Brain microvascular endothelial cell (primary cell): ENCODE results near the gene EPHA3.

Source experiments
- DNase-seq: peaks from one replicate; pipeline ENCODE4 v3.0.0-alpha.2; 2020
- H3K27ac ChIP-seq: fragments of 250-450 bp; sonication (Bioruptor Pico); 2 replicates; pipeline ENCODE4 v1.5.1; 2020; ENCODE audit warnings: mild to moderate bottlenecking, moderate library complexity
- H3K27me3 ChIP-seq: fragments of 250-450 bp; sonication (Bioruptor Pico); replicated peaks from 2 replicates; pipeline ENCODE4 v1.5.1; 2020; ENCODE audit warnings: mild to moderate bottlenecking
- H3K36me3 ChIP-seq: fragments of 250-450 bp; sonication (Bioruptor Pico); replicated peaks from 2 replicates; pipeline ENCODE4 v1.5.1; 2020; ENCODE audit warnings: mild to moderate bottlenecking
- H3K4me3 ChIP-seq: 2 replicates; pipeline ENCODE4 v1.5.1; 2011; ENCODE audit warnings: low read depth, mild to moderate bottlenecking, control low read depth, low read length, moderate library complexity
- CTCF ChIP-seq: IDR thresholded peaks from 2 replicates; pipeline ENCODE4 v1.5.1; 2011; ENCODE audit warnings: low read depth, mild to moderate bottlenecking, moderate library complexity, low read length, control low read depth, inconsistent platforms; ENCODE audit errors: missing control alignments
- in situ Hi-C: cut with HindIII; loops from 2 replicates; pipeline ENCODE4 v1.10.0; 2017; ENCODE audit warnings: low sequenced_read_pairs, low pct_ligation_motif_present

EPHA3 gene

GRCh38 chr3:89113893-89114840, 6.7 kb downstream of the EPHA3 start:
- no peaks in the 10 kb centered on the region for H3K27me3 ChIP-seq
- H3K36me3 ChIP-seq: no peaks in the 10 kb centered on the region
- TF ChIP-seq CTCF: peak; percentile 90
- in situ Hi-C loops: no loop called here
- peak overlapping the region; percentile 73 for H3K4me3 ChIP-seq
- peak overlapping the region; percentile 54 for H3K27ac ChIP-seq
- DNase-seq: peak; percentile 70

- Histone ChIP-seq H3K27me3 (no peaks in the 10 kb centered on the region), H3K27ac (no peak overlapping the region), H3K4me3 (peak overlapping the region; percentile 73), H3K36me3 (no peaks in the 10 kb centered on the region)
- no peak for TF ChIP-seq CTCF
- no peak for DNase-seq
- in situ Hi-C loops: no loop called here
Observed at GRCh38 chr3:89114841-89115223, 7.4 kb downstream of the EPHA3 start.

- Histone ChIP-seq H3K36me3 (no peaks in the 10 kb centered on the region), H3K27me3 (no peaks in the 10 kb centered on the region), H3K27ac (no peak overlapping the region), H3K4me3 (no peak overlapping the region)
- no peak for TF ChIP-seq CTCF
- in situ Hi-C loops: no loop called here
- DNase-seq: no peak
Observed at GRCh38 chr3:89116476-89116875, 9.1 kb downstream of the EPHA3 start.

- no peak for TF ChIP-seq CTCF
- in situ Hi-C loops: no loop called here
- no peaks in the 10 kb centered on the region for H3K36me3 ChIP-seq
- H3K27ac ChIP-seq: no peak overlapping the region
- no peak overlapping the region for H3K4me3 ChIP-seq
- no peaks in the 10 kb centered on the region for H3K27me3 ChIP-seq
- DNase-seq: no peak
Observed at GRCh38 chr3:89138048-89138447, 30.6 kb downstream of the EPHA3 start.

- in situ Hi-C loops: no loop called here
- H3K4me3 ChIP-seq: no peak overlapping the region
- DNase-seq: no peak
- H3K27ac ChIP-seq: no peak overlapping the region
- no peaks in the 10 kb centered on the region for H3K27me3 ChIP-seq
- no peaks in the 10 kb centered on the region for H3K36me3 ChIP-seq
- no peak for TF ChIP-seq CTCF
Observed at GRCh38 chr3:89139870-89140269, 32.4 kb downstream of the EPHA3 start.
